Esophagus muscularis mucosa (tissue), 4 donors: ENCODE data around the gene TAOK1.

Experiments
- CTCF ChIP-seq, 3 experiments: fragments of 200-600 bp in 2 of 3; fragments of 450-650 bp in 1 of 3; sonication (generic) in 2 of 3; IDR thresholded peaks; one replicate each; pipeline ENCODE4 v1.5.1; 2017 to 2019; ENCODE audit warnings: antibody characterized with exemption in 3 of 3, mild to moderate bottlenecking in 2 of 3, moderate library complexity in 1 of 3
- EP300 ChIP-seq: sonication (generic); formaldehyde crosslinking; IDR thresholded peaks from one replicate; pipeline ENCODE4 v1.6.1; 2017; ENCODE audit warnings: antibody characterized with exemption
- POLR2A ChIP-seq: fragments of 450-650 bp; IDR thresholded peaks from one replicate; pipeline ENCODE4 v1.6.1; 2017; ENCODE audit warnings: antibody characterized with exemption, moderate library complexity, mild to moderate bottlenecking, low read depth

DNA sequence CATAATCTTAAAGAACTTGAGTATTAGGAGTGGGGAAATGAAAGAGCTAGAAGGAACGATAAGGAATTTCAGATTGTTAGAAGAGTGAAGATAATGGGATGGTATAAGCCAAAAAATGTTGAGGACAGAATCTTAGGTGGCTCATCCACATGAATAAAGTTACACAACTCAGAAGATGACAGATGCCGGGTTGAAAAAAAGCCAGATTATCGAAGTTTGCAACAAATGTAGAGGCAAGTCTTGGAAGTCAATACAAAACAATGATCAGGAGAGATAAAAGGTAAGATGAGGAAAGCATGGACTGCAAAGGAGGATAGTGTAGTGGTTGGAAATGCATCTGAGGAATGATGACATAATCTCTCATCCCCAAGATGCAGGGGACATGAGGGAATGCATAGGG, 45.1 kb upstream of the TAOK1 start:
- TF ChIP-seq CTCF (IDR thresholded peaks at IDR 0.05) (no peak), EP300 (no peak), POLR2A (no peak)
